ENCODE data around the gene PDE4D. TPM values are rescaled to one million over a fixed set of nuclear protein-coding genes. Genes with fewer than 3 reads are reported as not detected.

Gene PDE4D
- total RNA-seq, 1 experiment from 2014 or later: 2.1 TPM

- Mint-ChIP-seq H3K27ac (no peak overlapping the region), H3K36me3 (ENCODE audit: insufficient read depth in 1 of 3, low read depth in 3 of 3) (no peaks in the 10 kb centered on the region), H3K4me3 (no peak overlapping the region), H3K27me3 (ENCODE audit: low read depth) (peaks cover 43% of the 10 kb centered on the region), H3K4me1 (peaks cover 59 to 61% of the 10 kb centered on the region in 2 experiments), H3K9me3 (no peaks in the 10 kb centered on the region; a peak in 1 of 5 replicates)
- no peak overlapping the region for H3K4me2 ChIP-seq (ENCODE audit: insufficient read depth, insufficient read length, low read length)
- no peak overlapping the region for H2BK120ac ChIP-seq (ENCODE audit: low read depth, low read length, poor library complexity, severe bottlenecking)
- H3K9ac ChIP-seq (ENCODE audit: extremely low read depth, insufficient read length, low read length): no peak overlapping the region
- H3T11ph ChIP-seq (ENCODE audit: low read length): no peak overlapping the region
- H3K56ac ChIP-seq (ENCODE audit: insufficient read length, low read depth, low read length): no peak overlapping the region
- H3K4ac ChIP-seq (ENCODE audit: low read depth, low read length): no peak overlapping the region
- H2BK12ac ChIP-seq (ENCODE audit: insufficient read length, low read depth, low read length): no peak overlapping the region
- H4K20me1 ChIP-seq (ENCODE audit: control insufficient read depth, insufficient read depth, insufficient read length): no peaks in the 10 kb centered on the region
- no peak overlapping the region for H2BK15ac ChIP-seq (ENCODE audit: low read depth, low read length)
- no CpG with 5 or more reads among the region's 5 CpGs for WGBS (ENCODE audit: extremely low coverage, insufficient read length, low lambda C conversion rate)
- no peak overlapping the region for H3K27ac ChIP-seq (ENCODE audit: insufficient read length, low read depth, low read length)
- H3K23me2 ChIP-seq (ENCODE audit: insufficient read length, low read depth, low read length, poor library complexity, severe bottlenecking): no peaks in the 10 kb centered on the region
- no peak overlapping the region for H2BK20ac ChIP-seq (ENCODE audit: low read depth, low read length, poor library complexity, severe bottlenecking)
- H3K23ac ChIP-seq (ENCODE audit: insufficient read length, low read depth, low read length): no peak overlapping the region
- H3K18ac ChIP-seq (ENCODE audit: insufficient read length, low read depth, low read length): no peak overlapping the region
- TF ChIP-seq CTCF (conservative IDR thresholded peaks at IDR 0.05): no peak
- no peaks in the 10 kb centered on the region for H3K79me2 ChIP-seq (ENCODE audit: insufficient read depth, low read length)
- no peak overlapping the region for H4K5ac ChIP-seq (ENCODE audit: insufficient read length, low read depth, low read length)
- no peak overlapping the region for H2BK5ac ChIP-seq (ENCODE audit: insufficient read length, low read length)
- H3K14ac ChIP-seq (ENCODE audit: insufficient read depth, low read length): no peak overlapping the region
- H4K91ac ChIP-seq (ENCODE audit: insufficient read length, low read depth, low read length): no peak overlapping the region
- H4K8ac ChIP-seq (replicated peaks; ENCODE audit: insufficient read length, low read depth, low read length): no peak overlapping the region
- H2AK5ac ChIP-seq (ENCODE audit: insufficient read length, low read length): no peak overlapping the region
- no peaks in the 10 kb centered on the region for H3K27me3 ChIP-seq (ENCODE audit: insufficient read depth, low read length)
- H2AFZ ChIP-seq (ENCODE audit: low read length): no peak overlapping the region
- H3K9me3 ChIP-seq (ENCODE audit: control insufficient read depth, low read depth, low read length): no peaks in the 10 kb centered on the region
- no peaks in the 10 kb centered on the region for H3K79me1 ChIP-seq (ENCODE audit: insufficient read depth, low read depth, low read length, poor library complexity, severe bottlenecking)
- H3K4me1 ChIP-seq (ENCODE audit: insufficient read depth, low read length): peaks cover 14% of the 10 kb centered on the region
- no peak for DNase-seq
Measured at GRCh38 chr5:58924306-58924705, 969.2 kb downstream of the PDE4D start.
